Body of pancreas (tissue), 4 donors: ENCODE results near the gene HOMER2.

Experiments used
- POLR2A ChIP-seq, 3 donors: fragments of 450-650 bp; IDR thresholded peaks; one replicate each; pipeline ENCODE4 v1.6.1; 2016; ENCODE audit warnings: antibody characterized with exemption in 3 of 3, mild to moderate bottlenecking in 2 of 3
- TF ChIP-seq, protein P1 (sequence below), 7 experiments: fragments of 450-650 bp in 4 of 7; fragments of 200-600 bp in 3 of 7; sonication (generic) in 3 of 7; IDR thresholded peaks; one replicate each; pipeline ENCODE4 v1.5.1; 2016 to 2019; ENCODE audit warnings: antibody characterized with exemption in 7 of 7

DNA sequence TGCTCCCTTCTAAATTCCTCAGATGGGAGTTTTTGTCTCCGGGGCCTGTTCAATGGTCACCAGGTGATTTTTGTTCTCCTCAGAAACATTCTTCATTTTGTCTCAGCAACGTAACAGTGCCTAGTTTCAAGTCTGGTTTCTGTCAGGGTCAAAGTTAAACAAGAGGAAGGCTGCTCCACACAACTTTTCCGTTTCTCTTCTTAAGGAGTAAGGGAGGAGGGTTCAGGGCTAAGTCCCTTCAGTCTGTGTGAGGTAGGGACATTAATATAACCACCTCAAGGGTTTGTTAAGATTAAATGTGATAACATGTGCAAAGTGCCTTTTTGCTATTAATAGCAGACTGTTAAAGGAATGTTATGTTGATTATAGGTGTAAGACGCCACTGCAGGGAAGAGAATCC is 41.8 kb downstream of the HOMER2 start:
- TF ChIP-seq, protein P1, sequence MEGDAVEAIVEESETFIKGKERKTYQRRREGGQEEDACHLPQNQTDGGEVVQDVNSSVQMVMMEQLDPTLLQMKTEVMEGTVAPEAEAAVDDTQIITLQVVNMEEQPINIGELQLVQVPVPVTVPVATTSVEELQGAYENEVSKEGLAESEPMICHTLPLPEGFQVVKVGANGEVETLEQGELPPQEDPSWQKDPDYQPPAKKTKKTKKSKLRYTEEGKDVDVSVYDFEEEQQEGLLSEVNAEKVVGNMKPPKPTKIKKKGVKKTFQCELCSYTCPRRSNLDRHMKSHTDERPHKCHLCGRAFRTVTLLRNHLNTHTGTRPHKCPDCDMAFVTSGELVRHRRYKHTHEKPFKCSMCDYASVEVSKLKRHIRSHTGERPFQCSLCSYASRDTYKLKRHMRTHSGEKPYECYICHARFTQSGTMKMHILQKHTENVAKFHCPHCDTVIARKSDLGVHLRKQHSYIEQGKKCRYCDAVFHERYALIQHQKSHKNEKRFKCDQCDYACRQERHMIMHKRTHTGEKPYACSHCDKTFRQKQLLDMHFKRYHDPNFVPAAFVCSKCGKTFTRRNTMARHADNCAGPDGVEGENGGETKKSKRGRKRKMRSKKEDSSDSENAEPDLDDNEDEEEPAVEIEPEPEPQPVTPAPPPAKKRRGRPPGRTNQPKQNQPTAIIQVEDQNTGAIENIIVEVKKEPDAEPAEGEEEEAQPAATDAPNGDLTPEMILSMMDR (IDR thresholded peaks at IDR 0.05), result no peak
- TF ChIP-seq POLR2A (IDR thresholded peaks at IDR 0.05), result no peak
